OCI-LY3 (cell line): ENCODE data around the gene TPRG1.

ENCODE experiments used
- EZH2phosphoT487 ChIP-seq: fragments of 200-600 bp; shearing (Covaris generic); IDR thresholded peaks from 2 replicates; pipeline ENCODE4 v1.6.1; 2018; ENCODE audit warnings: antibody characterized with exemption, mixed run types, low read depth
- TF ChIP-seq, protein P1 (sequence below): fragments of 200-600, 300-600 bp; sonication (generic); IDR thresholded peaks from 2 replicates; pipeline ENCODE4 v1.5.1; 2014; ENCODE audit warnings: antibody characterized with exemption, low read length, low read depth

GRCh38 chr3:189353988-189354889 lies 182.5 kb downstream of the TPRG1 start:
- TF ChIP-seq, protein P1, sequence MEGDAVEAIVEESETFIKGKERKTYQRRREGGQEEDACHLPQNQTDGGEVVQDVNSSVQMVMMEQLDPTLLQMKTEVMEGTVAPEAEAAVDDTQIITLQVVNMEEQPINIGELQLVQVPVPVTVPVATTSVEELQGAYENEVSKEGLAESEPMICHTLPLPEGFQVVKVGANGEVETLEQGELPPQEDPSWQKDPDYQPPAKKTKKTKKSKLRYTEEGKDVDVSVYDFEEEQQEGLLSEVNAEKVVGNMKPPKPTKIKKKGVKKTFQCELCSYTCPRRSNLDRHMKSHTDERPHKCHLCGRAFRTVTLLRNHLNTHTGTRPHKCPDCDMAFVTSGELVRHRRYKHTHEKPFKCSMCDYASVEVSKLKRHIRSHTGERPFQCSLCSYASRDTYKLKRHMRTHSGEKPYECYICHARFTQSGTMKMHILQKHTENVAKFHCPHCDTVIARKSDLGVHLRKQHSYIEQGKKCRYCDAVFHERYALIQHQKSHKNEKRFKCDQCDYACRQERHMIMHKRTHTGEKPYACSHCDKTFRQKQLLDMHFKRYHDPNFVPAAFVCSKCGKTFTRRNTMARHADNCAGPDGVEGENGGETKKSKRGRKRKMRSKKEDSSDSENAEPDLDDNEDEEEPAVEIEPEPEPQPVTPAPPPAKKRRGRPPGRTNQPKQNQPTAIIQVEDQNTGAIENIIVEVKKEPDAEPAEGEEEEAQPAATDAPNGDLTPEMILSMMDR = no peak
- TF ChIP-seq EZH2phosphoT487 = no peak
